SK-N-MC (cell line): ENCODE measurements around the gene CSMD2.

Experiments used
- DNase-seq: peaks from one replicate; pipeline ENCODE4 v3.0.0-alpha.2; 2011; ENCODE audit warnings: low read depth, low spot score
- H3K27ac ChIP-seq: fragments of 200-600 bp; sonication (generic); 2 replicates; pipeline ENCODE4 v1.5.1; 2016; ENCODE audit warnings: mixed run types
- H3K36me3 ChIP-seq: fragments of 200-600 bp; sonication (generic); 2 replicates; pipeline ENCODE4 v1.6.1; 2017; ENCODE audit warnings: antibody characterized with exemption, low read length, mixed read lengths; ENCODE audit not compliant: insufficient read depth
- H3K4me3 ChIP-seq: fragments of 200-600 bp; sonication (generic); 2 replicates; pipeline ENCODE4 v1.5.1; 2016
- H3K9ac ChIP-seq: fragments of 200-600 bp; sonication (generic); 2 replicates; pipeline ENCODE4 v1.8.0; 2017; ENCODE audit warnings: mixed run types, mixed read lengths; ENCODE audit not compliant: insufficient read length
- H3K9me3 ChIP-seq: fragments of 200-600 bp; sonication (generic); 2 replicates; pipeline ENCODE4 v1.6.1; 2017; ENCODE audit warnings: low read depth, mild to moderate bottlenecking, antibody characterized with exemption, low read length, moderate library complexity, mixed read lengths
- EZH2 ChIP-seq: fragments of 200-600 bp; sonication (generic); IDR thresholded peaks from one replicate; pipeline ENCODE4 v1.6.1; 2017; ENCODE audit warnings: antibody characterized with exemption
- FOXP2 ChIP-seq: optimal IDR thresholded peaks from 2 replicates; pipeline ENCODE3; 2011; ENCODE audit warnings: mild to moderate bottlenecking, moderate library complexity; ENCODE audit not compliant: insufficient read depth; ENCODE audit errors: extremely low read length, control extremely low read depth
- POLR2AphosphoS5 ChIP-seq: IDR thresholded peaks from 2 replicates; pipeline ENCODE4 v1.6.1; 2012; ENCODE audit warnings: mild to moderate bottlenecking, low read depth, low read length, borderline replicate concordance

CSMD2 gene

GRCh38 chr1:33965086-33965485 is 199.9 kb downstream of the CSMD2 start:
- Histone ChIP-seq H3K9me3 (no peaks in the 10 kb centered on the region), H3K4me3 (no peak overlapping the region), H3K9ac (no peak overlapping the region), H3K36me3 (no peaks in the 10 kb centered on the region), H3K27ac (no peak overlapping the region)
- DNase-seq: no peak
- TF ChIP-seq FOXP2 (no peak), POLR2AphosphoS5 (no peak), EZH2 (no peak)

DNA sequence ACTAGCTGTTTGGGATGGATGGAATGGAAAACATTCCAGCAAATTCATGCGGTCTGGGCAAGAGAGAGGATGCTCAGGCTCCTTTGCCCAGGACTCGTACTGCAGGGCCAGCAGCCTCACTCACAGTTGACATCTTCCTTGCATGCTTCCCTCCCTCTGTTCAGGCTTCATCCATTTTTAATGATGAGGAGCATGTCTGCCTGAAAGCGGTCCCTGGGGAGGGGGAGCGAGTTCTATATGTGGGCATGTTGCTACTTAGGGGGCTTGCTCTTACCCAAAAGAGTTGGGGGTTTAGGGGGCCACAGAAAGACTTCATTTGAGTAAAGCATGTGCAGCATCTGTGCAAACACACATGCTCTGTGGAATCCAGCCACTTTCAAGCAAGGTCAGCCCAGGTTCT is 203.0 kb downstream of the CSMD2 start:
- Histone ChIP-seq H3K9ac (no peak overlapping the region), H3K27ac (no peak overlapping the region), H3K9me3 (no peaks in the 10 kb centered on the region), H3K36me3 (no peaks in the 10 kb centered on the region), H3K4me3 (no peak overlapping the region)
- no peak for TF ChIP-seq EZH2
- no peak for TF ChIP-seq POLR2AphosphoS5
- TF ChIP-seq FOXP2: no peak
- DNase-seq: no peak

DNA sequence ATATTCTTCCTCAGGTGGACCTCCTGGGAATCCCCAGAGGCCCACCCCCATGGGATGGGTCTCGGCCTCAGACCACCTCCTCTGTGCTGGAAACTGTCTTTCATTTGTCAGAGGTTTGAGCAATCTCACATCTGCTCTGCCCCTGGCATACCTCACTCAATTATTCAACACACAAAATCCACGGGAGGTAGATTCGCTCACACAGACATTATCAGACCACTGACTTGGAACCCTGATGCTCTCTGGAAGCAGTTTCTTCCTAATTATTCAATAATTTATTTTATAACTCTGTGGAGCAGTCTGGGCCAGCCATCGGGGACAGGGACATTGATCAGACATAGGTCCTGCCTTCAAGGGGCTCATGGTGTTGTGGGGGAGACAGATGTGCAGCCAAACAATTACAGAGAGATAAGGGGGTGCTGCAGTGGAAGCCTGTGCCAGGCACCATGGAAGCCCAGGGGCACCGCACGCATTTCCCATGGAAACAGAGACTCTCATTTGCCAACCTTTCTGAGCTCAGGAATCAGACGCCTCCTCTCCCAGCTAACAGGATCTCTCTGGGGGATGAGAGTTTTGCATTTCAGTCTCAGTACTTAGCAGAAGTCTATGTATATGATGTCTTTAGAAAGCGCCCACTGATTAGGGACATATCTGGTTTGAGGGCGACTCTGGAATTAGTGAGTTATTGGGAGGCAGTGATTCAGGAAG is 204.7 kb downstream of the CSMD2 start:
- no peak overlapping the region for H3K9ac ChIP-seq
- no peak overlapping the region for H3K4me3 ChIP-seq
- TF ChIP-seq FOXP2 (no peak), EZH2 (no peak), POLR2AphosphoS5 (no peak)
- DNase-seq: no peak
- no peaks in the 10 kb centered on the region for H3K9me3 ChIP-seq
- no peaks in the 10 kb centered on the region for H3K36me3 ChIP-seq
- H3K27ac ChIP-seq: no peak overlapping the region

DNA sequence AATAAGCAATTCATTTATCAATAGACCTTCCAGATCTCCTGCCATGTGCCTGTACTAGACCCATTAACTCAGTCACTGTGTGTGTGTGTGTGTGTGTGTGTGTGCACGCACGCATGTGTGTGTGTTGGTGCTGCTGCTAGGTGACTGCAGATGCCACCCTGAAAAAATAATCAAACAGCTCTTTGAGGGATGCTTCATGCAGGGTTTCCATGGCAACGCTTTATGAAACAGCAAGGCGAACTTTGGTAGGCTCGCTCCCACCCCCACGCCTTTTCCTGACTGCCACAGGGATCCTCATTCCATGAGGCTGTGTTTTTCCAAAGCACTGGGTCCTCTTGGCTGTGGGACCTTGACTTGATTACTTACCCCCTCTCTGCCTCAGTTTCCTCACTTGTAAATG is 207.2 kb downstream of the CSMD2 start:
- DNase-seq: no peak
- Histone ChIP-seq H3K4me3 (no peak overlapping the region), H3K9ac (no peak overlapping the region), H3K36me3 (no peaks in the 10 kb centered on the region), H3K27ac (no peak overlapping the region), H3K9me3 (no peaks in the 10 kb centered on the region)
- no peak for TF ChIP-seq FOXP2
- TF ChIP-seq POLR2AphosphoS5: no peak
- TF ChIP-seq EZH2: no peak

- H3K4me3 ChIP-seq: no peak overlapping the region
- no peak overlapping the region for H3K9ac ChIP-seq
- H3K27ac ChIP-seq: no peak overlapping the region
- TF ChIP-seq EZH2: no peak
- TF ChIP-seq POLR2AphosphoS5: no peak
- TF ChIP-seq FOXP2: no peak
- H3K9me3 ChIP-seq: no peaks in the 10 kb centered on the region
- no peaks in the 10 kb centered on the region for H3K36me3 ChIP-seq
- DNase-seq: no peak
Measured at GRCh38 chr1:33955096-33955495, 209.9 kb downstream of the CSMD2 start.

- DNase-seq: no peak
- TF ChIP-seq POLR2AphosphoS5: no peak
- TF ChIP-seq FOXP2: no peak
- TF ChIP-seq EZH2: no peak
- no peak overlapping the region for H3K27ac ChIP-seq
- no peaks in the 10 kb centered on the region for H3K9me3 ChIP-seq
- H3K4me3 ChIP-seq: no peak overlapping the region
- H3K9ac ChIP-seq: no peak overlapping the region
- H3K36me3 ChIP-seq: no peaks in the 10 kb centered on the region
Measured at GRCh38 chr1:33949570-33949969, 215.5 kb downstream of the CSMD2 start.

DNA sequence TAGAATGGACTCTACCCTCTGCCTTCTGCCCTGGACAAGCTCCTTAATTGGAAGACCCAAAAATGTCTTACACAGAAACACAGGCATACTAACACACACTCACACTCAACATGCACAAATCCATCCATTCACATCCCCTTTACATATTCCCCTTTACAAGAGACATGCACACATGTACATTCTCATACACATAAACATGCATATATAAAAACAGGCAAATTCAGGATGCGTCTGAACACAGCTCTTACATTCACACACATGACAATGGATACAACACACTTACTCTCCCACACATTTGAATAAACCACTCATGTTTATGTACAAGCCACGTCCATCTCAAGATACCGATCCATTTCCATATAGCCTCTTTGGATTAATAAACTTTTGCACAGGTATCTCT is 216.7 kb downstream of the CSMD2 start:
- Histone ChIP-seq H3K9me3 (no peaks in the 10 kb centered on the region), H3K36me3 (no peaks in the 10 kb centered on the region), H3K27ac (no peak overlapping the region), H3K4me3 (no peak overlapping the region), H3K9ac (no peak overlapping the region)
- no peak for TF ChIP-seq POLR2AphosphoS5
- no peak for TF ChIP-seq EZH2
- TF ChIP-seq FOXP2: no peak
- DNase-seq: no peak

DNA sequence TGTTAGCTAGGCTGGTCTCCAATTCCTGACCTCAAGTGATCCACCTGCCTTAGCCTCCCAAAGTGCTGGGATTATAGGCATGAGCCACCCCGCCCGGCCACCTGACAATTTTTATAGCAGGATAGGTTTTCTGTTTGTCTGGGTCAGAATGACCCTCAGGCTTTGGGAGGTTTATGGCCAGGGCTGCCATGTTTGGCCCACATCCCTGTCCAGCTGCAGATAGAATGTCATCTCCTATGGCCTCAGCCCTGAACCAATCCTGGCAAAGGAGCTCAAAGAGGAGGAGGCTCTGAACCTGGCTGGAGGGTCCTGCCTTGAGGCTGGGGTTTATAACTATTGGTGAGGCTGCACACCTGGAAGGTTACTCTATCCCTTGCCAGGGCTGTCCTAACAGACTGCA is 218.2 kb downstream of the CSMD2 start:
- Histone ChIP-seq H3K36me3 (no peaks in the 10 kb centered on the region), H3K4me3 (no peak overlapping the region), H3K27ac (no peak overlapping the region), H3K9ac (no peak overlapping the region), H3K9me3 (no peaks in the 10 kb centered on the region)
- DNase-seq: no peak
- no peak for TF ChIP-seq POLR2AphosphoS5

DNA sequence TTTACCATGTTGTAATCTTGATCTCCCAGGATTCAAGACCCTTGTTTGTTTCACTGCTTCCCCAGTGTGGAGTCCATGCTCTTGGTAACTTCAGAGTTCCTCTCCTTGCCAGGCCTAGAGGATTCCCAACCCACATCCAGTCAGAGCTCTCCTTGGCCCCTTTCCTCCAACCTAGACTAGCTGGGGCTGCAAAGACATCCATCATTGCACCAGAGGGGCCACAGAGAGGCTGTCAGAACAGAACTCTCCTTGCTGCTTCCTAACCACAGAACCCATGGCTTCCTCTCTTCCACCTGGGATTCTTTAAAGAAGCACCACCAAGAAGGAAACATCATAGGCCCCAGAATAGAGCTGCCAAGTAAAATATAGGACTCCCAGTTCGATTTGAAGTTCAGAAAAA is 220.2 kb downstream of the CSMD2 start:
- no peak for TF ChIP-seq POLR2AphosphoS5
- Histone ChIP-seq H3K4me3 (no peak overlapping the region), H3K36me3 (no peaks in the 10 kb centered on the region), H3K9me3 (no peaks in the 10 kb centered on the region), H3K27ac (no peak overlapping the region), H3K9ac (no peak overlapping the region)
- DNase-seq: no peak

- Histone ChIP-seq H3K36me3 (no peaks in the 10 kb centered on the region), H3K9ac (no peak overlapping the region), H3K4me3 (no peak overlapping the region), H3K9me3 (no peaks in the 10 kb centered on the region), H3K27ac (no peak overlapping the region)
- DNase-seq: no peak
- TF ChIP-seq EZH2 (no peak), POLR2AphosphoS5 (no peak), FOXP2 (no peak)
Measured at GRCh38 chr1:33943978-33944377, 221.1 kb downstream of the CSMD2 start.
